ENCODE results near the gene WDR18. TPM values are rescaled to one million over a fixed set of nuclear protein-coding genes. Genes with fewer than 3 reads are reported as not detected.

Gene WDR18
- total and polyA plus RNA-seq, 8 donors: 12.3 to 84.8 (median 23.3) TPM

DNA sequence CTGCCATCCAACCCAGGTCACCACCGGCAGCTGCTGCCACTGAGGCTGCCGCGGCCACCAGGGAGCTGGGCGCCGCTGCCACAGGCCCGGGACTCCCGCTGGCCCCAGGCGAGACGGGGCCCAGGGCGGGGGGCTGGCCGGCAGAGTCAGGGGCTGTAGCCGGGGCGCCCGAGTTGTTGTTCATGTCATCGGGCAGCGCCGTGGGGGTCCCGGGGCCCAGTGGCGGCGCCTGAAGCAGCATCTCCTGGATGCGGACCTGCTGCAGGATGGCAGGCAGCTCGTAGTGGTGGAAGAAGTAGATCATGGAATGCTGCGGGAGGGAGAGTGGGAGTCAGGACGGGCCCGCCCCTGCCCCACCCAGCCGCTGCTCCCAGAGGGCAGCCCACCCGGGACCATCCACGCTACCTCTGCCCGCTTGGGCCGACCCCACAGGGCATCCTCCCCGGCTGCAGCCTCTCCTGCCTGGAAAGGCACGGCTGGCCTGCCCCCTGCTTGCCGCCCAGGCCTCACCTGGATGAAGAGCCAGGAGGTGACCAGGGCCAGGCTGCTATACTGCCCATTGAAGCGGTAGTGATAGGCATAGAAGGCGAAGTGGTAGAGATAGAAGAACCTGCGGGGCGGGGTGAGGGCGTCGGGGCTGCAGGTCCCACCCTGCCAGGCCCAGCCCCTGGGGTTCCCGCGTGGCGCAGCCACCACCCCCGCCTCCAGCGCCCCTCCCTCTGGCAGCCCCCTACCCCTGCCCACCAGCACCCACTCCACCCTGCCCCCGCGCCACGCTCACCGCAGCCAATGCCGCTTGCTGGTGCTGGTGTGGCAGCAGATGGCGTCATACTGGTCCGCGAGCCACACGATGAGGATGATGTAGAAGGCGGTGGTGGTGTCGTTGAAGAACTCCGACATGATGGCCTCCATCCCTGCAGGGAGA lies 26.7 kb downstream of the WDR18 start:
- Histone ChIP-seq H3K36me3 (peaks cover 0 to 49% (median 21%) of the 10 kb centered on the region in 3 donors), H3K27me3 (no peaks in the 10 kb centered on the region), H3K4me1 (peaks cover 0 to 1% (median 0%) of the 10 kb centered on the region in 3 donors), H3K4me3 (no peak overlapping the region), H3K27ac (no peak overlapping the region), H3K9me3 (no peaks in the 10 kb centered on the region)
- FAIRE-seq (no peak), ATAC-seq (no peak), DNase-seq (peak in 3 of 6 donors; percentile 48 to 78 (median 56))
- intact Hi-C loops (cut with DNase I): no loop called here
- no peak for TF ChIP-seq CTCF (IDR thresholded peaks at IDR 0.05)
- WGBS, 2 donors: 93 to 94% methylated on average over 49 to 56 of the region's 56 CpGs

DNA sequence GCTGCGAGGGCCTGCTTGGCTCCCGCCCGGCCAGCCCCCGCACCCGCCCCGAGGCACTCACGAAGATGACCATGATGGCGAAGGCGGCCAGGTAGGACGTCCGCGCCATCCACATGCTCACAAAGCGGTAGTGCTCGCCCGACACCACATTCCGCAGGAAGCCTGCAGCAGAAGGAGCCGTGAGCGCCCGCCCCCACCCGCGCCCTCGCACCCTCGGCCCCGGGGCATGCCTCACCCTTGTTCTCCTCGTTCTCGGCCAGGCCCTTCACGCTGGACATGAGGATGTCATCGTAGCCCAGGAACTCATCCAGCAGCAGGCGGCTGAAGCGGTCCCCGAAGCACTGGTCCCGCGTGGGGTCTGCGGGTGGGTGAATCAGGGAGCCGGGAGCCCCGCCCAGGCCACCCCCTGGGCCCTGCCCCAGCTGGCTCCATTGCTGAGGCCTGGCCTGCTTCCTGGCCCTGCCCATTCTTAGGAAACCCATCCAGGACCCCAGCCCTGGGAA lies 27.7 kb downstream of the WDR18 start:
- Histone ChIP-seq H3K36me3 (peaks cover 0 to 49% (median 21%) of the 10 kb centered on the region in 3 donors), H3K4me1 (peaks cover 9 to 10% (median 10%) of the 10 kb centered on the region in 3 donors), H3K4me3 (no peak overlapping the region), H3K27ac (no peak overlapping the region), H3K9me3 (no peaks in the 10 kb centered on the region), H3K27me3 (no peaks in the 10 kb centered on the region)
- TF ChIP-seq CTCF (IDR thresholded peaks at IDR 0.05): no peak
- DNase-seq (peak in 2 of 6 donors; percentile 31 to 64), FAIRE-seq (no peak), ATAC-seq (no peak)
- intact Hi-C loops (cut with DNase I): no loop called here
- WGBS, 2 donors: 96 to 97% methylated on average over 36 of the region's 36 CpGs

DNA sequence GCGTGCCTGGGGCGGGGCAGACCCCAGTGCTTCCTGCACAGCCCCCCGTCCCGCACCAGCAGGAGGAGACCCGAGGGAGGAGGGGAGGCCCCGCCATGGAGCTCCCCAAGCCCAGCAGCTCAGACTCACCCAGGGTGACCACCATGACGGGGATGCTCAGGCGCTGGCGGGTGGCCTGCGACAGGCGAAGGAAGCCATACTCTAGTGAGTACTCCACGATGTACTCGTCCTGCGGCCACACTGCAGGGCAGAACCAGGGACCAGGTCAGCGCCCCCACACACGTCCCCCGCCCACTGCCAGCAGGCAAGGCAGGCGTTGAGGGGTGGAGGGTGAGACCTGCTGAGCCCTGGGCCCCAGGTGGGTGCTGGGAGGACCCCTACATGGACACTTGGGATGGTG lies 28.2 kb downstream of the WDR18 start:
- peaks cover 13 to 14% (median 14%) of the 10 kb centered on the region in 3 donors for H3K4me1 ChIP-seq
- H3K4me3 ChIP-seq: no peak overlapping the region
- intact Hi-C loops (cut with DNase I): no loop called here
- ATAC-seq: no peak
- peak in 2 of 6 donors; percentile 38 to 80 for DNase-seq
- no peak overlapping the region for H3K27ac ChIP-seq
- no peak for TF ChIP-seq CTCF (IDR thresholded peaks at IDR 0.05)
- peaks cover 0 to 49% (median 21%) of the 10 kb centered on the region in 3 donors for H3K36me3 ChIP-seq
- H3K9me3 ChIP-seq: no peaks in the 10 kb centered on the region
- no peaks in the 10 kb centered on the region for H3K27me3 ChIP-seq
- no peak for FAIRE-seq
- 94 to 99% methylated on average over 14 to 18 of the region's 18 CpGs for WGBS, 2 donors

DNA sequence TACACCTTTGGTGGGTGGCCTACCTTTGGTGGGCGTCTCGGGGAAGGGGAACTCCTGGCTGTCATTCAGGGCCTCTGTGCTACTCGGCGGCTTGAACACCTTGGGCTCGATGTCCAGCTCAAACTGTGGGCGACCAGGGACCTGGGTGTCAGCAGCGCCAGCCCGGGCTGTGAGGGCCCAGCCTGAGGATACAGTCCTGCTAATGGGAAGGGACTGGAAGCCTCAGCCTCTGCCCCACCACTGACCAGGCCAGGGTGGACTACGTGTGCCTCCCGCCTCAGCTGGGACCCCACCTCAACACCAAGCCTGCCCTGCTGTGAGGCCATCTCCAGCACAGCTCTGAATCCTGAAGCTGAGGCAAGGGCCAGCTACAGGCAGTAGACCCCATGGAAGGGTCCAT lies 29.1 kb downstream of the WDR18 start:
- 91 to 93% methylated on average over 10 of the region's 10 CpGs for WGBS, 2 donors
- ATAC-seq (no peak), DNase-seq (peak in 2 of 6 donors; percentile 29 to 74), FAIRE-seq (no peak)
- no peaks in the 10 kb centered on the region for H3K9me3 ChIP-seq
- H3K27ac ChIP-seq: no peak overlapping the region
- peaks cover 0 to 49% (median 21%) of the 10 kb centered on the region in 3 donors for H3K36me3 ChIP-seq
- H3K4me1 ChIP-seq: peaks cover 22 to 23% (median 23%) of the 10 kb centered on the region in 3 donors
- intact Hi-C loops (cut with DNase I): no loop called here
- H3K4me3 ChIP-seq: no peak overlapping the region
- no peak for TF ChIP-seq CTCF (IDR thresholded peaks at IDR 0.05)
- no peaks in the 10 kb centered on the region for H3K27me3 ChIP-seq
